ENCODE results near the gene DCAF10.
"Not testable (repeated sequence)": the region's sequence is repeated elsewhere in the genome, so short reads cannot be mapped to it uniquely, and the experiment has no call there.

Gene DCAF10

GRCh38 chr9:37796232-37796631 is 4.4 kb upstream of the DCAF10 start:
- no peak overlapping the region for H3K4me3 ChIP-seq (replicated peaks; ENCODE audit: low read depth, low read length)
- DNase-seq (ENCODE audit: low read depth), result peak; percentile 18
- TF ChIP-seq, protein P1, sequence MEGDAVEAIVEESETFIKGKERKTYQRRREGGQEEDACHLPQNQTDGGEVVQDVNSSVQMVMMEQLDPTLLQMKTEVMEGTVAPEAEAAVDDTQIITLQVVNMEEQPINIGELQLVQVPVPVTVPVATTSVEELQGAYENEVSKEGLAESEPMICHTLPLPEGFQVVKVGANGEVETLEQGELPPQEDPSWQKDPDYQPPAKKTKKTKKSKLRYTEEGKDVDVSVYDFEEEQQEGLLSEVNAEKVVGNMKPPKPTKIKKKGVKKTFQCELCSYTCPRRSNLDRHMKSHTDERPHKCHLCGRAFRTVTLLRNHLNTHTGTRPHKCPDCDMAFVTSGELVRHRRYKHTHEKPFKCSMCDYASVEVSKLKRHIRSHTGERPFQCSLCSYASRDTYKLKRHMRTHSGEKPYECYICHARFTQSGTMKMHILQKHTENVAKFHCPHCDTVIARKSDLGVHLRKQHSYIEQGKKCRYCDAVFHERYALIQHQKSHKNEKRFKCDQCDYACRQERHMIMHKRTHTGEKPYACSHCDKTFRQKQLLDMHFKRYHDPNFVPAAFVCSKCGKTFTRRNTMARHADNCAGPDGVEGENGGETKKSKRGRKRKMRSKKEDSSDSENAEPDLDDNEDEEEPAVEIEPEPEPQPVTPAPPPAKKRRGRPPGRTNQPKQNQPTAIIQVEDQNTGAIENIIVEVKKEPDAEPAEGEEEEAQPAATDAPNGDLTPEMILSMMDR (IDR thresholded peaks at IDR 0.05; ENCODE audit: low read length, missing control alignments), result no peak

GRCh38 chr9:37798677-37799076 is 1.9 kb upstream of the DCAF10 start:
- H3K4me3 ChIP-seq (replicated peaks; ENCODE audit: low read depth, low read length), result no peak overlapping the region
- TF ChIP-seq, protein P1 (IDR thresholded peaks at IDR 0.05; ENCODE audit: low read length, missing control alignments), result no peak
- DNase-seq (ENCODE audit: low read depth), result no peak

DNA sequence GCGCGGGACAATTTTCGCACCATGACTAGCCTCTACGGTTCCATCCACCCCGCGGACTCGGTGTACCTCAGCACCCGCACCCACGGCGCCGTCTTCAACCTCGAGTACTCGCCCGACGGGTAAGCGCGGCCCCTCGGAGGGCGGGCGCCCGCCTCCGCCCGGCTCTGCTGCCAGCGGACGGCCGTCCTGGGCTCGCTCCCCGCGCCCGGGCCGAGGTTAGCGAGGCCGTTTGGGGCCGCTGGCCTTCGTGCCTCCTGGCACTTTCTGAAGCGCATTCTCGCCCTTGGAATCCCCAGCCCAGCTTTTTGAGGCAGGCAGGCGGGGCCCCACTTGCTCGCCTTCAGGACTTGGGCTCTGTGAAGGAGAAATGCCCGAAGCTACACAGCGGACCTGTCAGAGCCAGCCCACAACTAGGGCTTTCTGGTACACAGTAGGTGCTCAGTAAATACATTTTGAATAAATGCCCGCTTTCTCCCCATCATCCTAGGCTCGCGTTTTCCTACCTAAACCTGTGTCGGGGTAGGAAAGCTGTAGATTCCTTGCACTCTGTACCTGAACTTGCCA is 772 bp downstream of the DCAF10 start:
- DNase-seq (ENCODE audit: low read depth), result peak; percentile 20
- peak overlapping the region; percentile 95 for H3K4me3 ChIP-seq (replicated peaks; ENCODE audit: low read depth, low read length)
- TF ChIP-seq, protein P1 (IDR thresholded peaks at IDR 0.05; ENCODE audit: low read length, missing control alignments), result no peak

- no peak for DNase-seq (ENCODE audit: low read depth)
- peak overlapping the region; percentile 95 for H3K4me3 ChIP-seq (replicated peaks; ENCODE audit: low read depth, low read length)
- TF ChIP-seq, protein P1 (IDR thresholded peaks at IDR 0.05; ENCODE audit: low read length, missing control alignments), result no peak
Measured at GRCh38 chr9:37801959-37802711, 1.5 kb downstream of the DCAF10 start.

- TF ChIP-seq, protein P1 (IDR thresholded peaks at IDR 0.05; ENCODE audit: low read length, missing control alignments), result no peak
- no peak for DNase-seq (ENCODE audit: low read depth)
- H3K4me3 ChIP-seq (replicated peaks; ENCODE audit: low read depth, low read length), result no peak overlapping the region
Measured at GRCh38 chr9:37806271-37806670, 5.7 kb downstream of the DCAF10 start.

- not testable (repeated sequence) for H3K4me3 ChIP-seq (replicated peaks; ENCODE audit: low read depth, low read length); DNase-seq (ENCODE audit: low read depth)
Measured at GRCh38 chr9:37809676-37810075, 9.1 kb downstream of the DCAF10 start.

DNA sequence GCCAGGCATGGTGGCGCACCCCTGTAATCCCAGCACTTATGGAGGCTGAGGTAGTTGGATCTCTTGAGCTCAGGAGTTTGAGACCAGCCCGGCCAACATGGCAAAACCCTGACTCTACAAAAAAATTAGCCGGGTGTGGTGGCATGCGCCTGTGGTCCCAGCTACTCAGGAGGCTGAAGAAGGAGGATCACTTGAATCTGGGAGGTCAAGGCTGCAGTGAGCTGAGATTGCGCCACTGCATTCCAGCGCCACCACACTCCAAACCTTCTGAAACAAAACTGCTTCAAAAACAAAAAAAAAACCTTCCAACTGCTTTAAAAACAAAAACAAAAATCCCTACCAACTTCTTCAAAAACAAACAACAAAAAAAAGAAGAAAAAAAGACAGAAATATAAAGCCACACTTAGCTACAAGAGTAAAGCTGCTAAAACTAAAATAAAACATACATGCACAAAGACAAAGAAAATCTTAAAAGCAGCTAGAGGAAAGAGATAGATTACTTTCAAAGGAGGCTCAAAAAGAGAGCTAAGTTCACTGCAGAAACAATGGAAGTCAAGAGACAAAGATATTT is 11.4 kb downstream of the DCAF10 start:
- DNase-seq (ENCODE audit: low read depth), result no peak
- TF ChIP-seq, protein P1 (IDR thresholded peaks at IDR 0.05; ENCODE audit: low read length, missing control alignments), result no peak
- no peak overlapping the region for H3K4me3 ChIP-seq (replicated peaks; ENCODE audit: low read depth, low read length)
